Esophagus muscularis mucosa (tissue), 4 donors: ENCODE data around the gene DIO3.

Source experiments
- EP300 ChIP-seq: sonication (generic); formaldehyde crosslinking; IDR thresholded peaks from one replicate; pipeline ENCODE4 v1.6.1; 2017; ENCODE audit warnings: antibody characterized with exemption
- POLR2A ChIP-seq: fragments of 450-650 bp; IDR thresholded peaks from one replicate; pipeline ENCODE4 v1.6.1; 2017; ENCODE audit warnings: antibody characterized with exemption, moderate library complexity, mild to moderate bottlenecking, low read depth
- POLR2AphosphoS5 ChIP-seq, 2 donors: sonication (generic); formaldehyde crosslinking; IDR thresholded peaks; one replicate each; pipeline ENCODE4 v1.6.1; 2017; ENCODE audit warnings: antibody characterized with exemption in 2 of 2
- TF ChIP-seq, protein P1 (sequence below), 3 experiments: fragments of 200-600 bp in 2 of 3; fragments of 450-650 bp in 1 of 3; sonication (generic) in 2 of 3; IDR thresholded peaks; one replicate each; pipeline ENCODE4 v1.5.1; 2017 to 2019; ENCODE audit warnings: antibody characterized with exemption in 3 of 3, mild to moderate bottlenecking in 2 of 3, moderate library complexity in 1 of 3

DNA sequence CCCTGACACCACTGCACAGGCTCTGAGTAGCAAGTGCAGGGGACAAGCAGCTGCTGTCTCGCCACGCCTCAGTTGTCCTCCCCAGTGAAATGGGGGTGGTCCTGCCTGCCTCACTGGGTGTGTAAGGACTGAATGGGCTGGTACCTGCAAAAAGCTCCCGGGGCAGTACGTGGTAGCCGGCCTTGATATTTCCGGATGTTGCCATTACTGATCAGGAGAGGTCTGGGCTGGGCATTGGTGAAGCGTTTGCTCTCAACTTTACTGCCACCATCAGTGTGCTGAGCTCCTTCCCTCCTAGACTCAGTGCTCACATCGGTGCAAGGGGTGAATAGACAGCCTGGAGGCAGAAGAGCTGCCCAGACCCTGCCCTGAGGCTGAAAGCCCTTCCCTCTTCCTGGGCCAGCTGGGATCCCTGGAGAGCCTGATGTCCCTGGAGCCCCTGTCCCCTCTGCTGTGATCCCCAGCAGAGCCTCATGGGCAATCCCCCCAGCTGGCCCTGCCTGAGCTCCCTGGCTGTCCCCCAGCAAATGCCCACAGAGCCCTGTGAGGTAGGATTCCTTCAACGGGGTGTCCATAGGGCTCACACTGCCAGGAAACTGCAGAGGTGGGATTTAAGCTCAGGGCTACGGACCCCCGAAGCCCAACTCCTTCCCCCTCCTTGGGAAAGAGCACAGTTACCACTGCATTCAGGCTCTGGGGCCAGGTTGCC, 18.2 kb downstream of the DIO3 start:
- TF ChIP-seq, protein P1, sequence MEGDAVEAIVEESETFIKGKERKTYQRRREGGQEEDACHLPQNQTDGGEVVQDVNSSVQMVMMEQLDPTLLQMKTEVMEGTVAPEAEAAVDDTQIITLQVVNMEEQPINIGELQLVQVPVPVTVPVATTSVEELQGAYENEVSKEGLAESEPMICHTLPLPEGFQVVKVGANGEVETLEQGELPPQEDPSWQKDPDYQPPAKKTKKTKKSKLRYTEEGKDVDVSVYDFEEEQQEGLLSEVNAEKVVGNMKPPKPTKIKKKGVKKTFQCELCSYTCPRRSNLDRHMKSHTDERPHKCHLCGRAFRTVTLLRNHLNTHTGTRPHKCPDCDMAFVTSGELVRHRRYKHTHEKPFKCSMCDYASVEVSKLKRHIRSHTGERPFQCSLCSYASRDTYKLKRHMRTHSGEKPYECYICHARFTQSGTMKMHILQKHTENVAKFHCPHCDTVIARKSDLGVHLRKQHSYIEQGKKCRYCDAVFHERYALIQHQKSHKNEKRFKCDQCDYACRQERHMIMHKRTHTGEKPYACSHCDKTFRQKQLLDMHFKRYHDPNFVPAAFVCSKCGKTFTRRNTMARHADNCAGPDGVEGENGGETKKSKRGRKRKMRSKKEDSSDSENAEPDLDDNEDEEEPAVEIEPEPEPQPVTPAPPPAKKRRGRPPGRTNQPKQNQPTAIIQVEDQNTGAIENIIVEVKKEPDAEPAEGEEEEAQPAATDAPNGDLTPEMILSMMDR (IDR thresholded peaks at IDR 0.05), result no peak
- TF ChIP-seq POLR2AphosphoS5 (IDR thresholded peaks at IDR 0.05), result no peak
- no peak for TF ChIP-seq POLR2A
- TF ChIP-seq EP300, result no peak
